Measurements from ENCODE around the gene SLC10A7. TPM values are rescaled to one million over a fixed set of nuclear protein-coding genes. Genes with fewer than 3 reads are reported as not detected.

Gene SLC10A7
- total and polyA plus RNA-seq, 10 of the 15 experiments (the other 5 are each of a cell fraction or from before 2014, with no cell fraction given), result 4.6 to 23.7 (median 15.6) TPM

GRCh38 chr4:146299607-146300006 is 222.1 kb downstream of the SLC10A7 start:
- ATAC-seq (no peak), DNase-seq (ENCODE audit: low read depth, low spot score) (no peak), FAIRE-seq (no peak)
- CTCF ChIA-PET, result no interaction called here
- RAD21 ChIA-PET (ENCODE audit: unreplicated experiment), result no interaction called here
- TF ChIP-seq SMAD1 (IDR thresholded peaks at IDR 0.05; ENCODE audit: low read depth, partially characterized antibody), result no peak
- no peak for TF ChIP-seq POLR2AphosphoS2 (IDR thresholded peaks at IDR 0.05; ENCODE audit: low read depth, low read length)
- no peak for TF ChIP-seq CTCF (IDR thresholded peaks at IDR 0.05 in 2 of 3, conservative IDR thresholded peaks at IDR 0.05 in 1 of 3; ENCODE audit: control insufficient read depth in 2 of 3, extremely low read depth in 1 of 3, insufficient read depth in 1 of 3, low read depth in 3 of 3, low read length in 3 of 3)
- no peak for TF ChIP-seq KLF5 (IDR thresholded peaks at IDR 0.05; ENCODE audit: partially characterized antibody)
- TF ChIP-seq TCF7 (IDR thresholded peaks at IDR 0.05; ENCODE audit: borderline replicate concordance), result no peak
- no peak for TF ChIP-seq STAT3 (IDR thresholded peaks at IDR 0.05; ENCODE audit: low read depth, low read length)
- TF ChIP-seq IRF4 (IDR thresholded peaks at IDR 0.05; ENCODE audit: low read depth, low read length), result no peak
- Histone ChIP-seq H2AFZ (ENCODE audit: control insufficient read depth, low read depth, low read length) (no peak overlapping the region), H3K4me3 (no peak overlapping the region), H3K27ac (ENCODE audit: control insufficient read depth, insufficient read depth) (no peak overlapping the region), H3K9ac (ENCODE audit: control insufficient read depth, insufficient read depth, low read length) (no peak overlapping the region), H3K36me3 (ENCODE audit: control insufficient read depth in 2 of 2, insufficient read depth in 2 of 2, low read length in 1 of 2) (no peaks in the 10 kb centered on the region), H3K4me1 (ENCODE audit: control insufficient read depth, insufficient read depth, low read length) (no peaks in the 10 kb centered on the region), H3K9me3 (replicated peaks; ENCODE audit: control insufficient read depth, insufficient read depth, low read length) (no peaks in the 10 kb centered on the region), H3K4me2 (ENCODE audit: control insufficient read depth, insufficient read depth) (no peak overlapping the region), H3K79me2 (ENCODE audit: control insufficient read depth, insufficient read depth, low read length) (no peaks in the 10 kb centered on the region), H4K20me1 (ENCODE audit: control insufficient read depth, insufficient read depth) (no peaks in the 10 kb centered on the region), H3K27me3 (replicated peaks in 1 of 2; ENCODE audit: control insufficient read depth in 2 of 2, insufficient read depth in 2 of 2, low read length in 1 of 2) (no peaks in the 10 kb centered on the region)
- POLR2A ChIA-PET, result no interaction called here
- no TSS peak for BruUV-seq (replicated peaks)
- intact Hi-C loops (cut with micrococcal nuclease; ENCODE audit: unreplicated experiment) (no loop called here), in situ Hi-C loops (cut with MboI) (no loop called here)
- SMC1A ChIA-PET (ENCODE audit: uncharacterized antibody, unreplicated experiment), result interaction anchor here (0.6 to 1.9 kb wide), 4 partner anchors 9 to 616 kb away, joined by 3 to 6 read pairs (median 3); no protein-coding TSS in a partner anchor
- 95% methylated on average over 3 of the region's 3 CpGs for WGBS (ENCODE audit: insufficient coverage, insufficient replicate concordance, low lambda C conversion rate, missing lambda C conversion rate)
